Breast epithelium (tissue), 4 donors: ENCODE results near the gene SULT2B1. TPM values are rescaled to one million over a fixed set of nuclear protein-coding genes. Genes with fewer than 3 reads are reported as not detected.

Experiments
- DNase-seq, 2 donors: peaks; one replicate each; pipeline ENCODE4 v3.0.0-alpha.2; 2019; ENCODE audit warnings: low spot score in 2 of 2
- H3K27ac ChIP-seq, 2 donors: fragments of 200-600 bp; sonication (generic) in 1 of 2; one replicate each; pipeline ENCODE4 v1.5.1; 2016 to 2019; ENCODE audit warnings: mild to moderate bottlenecking in 1 of 2
- H3K27me3 ChIP-seq, 2 donors: fragments of 200-600 bp; sonication (generic) in 1 of 2; one replicate each; pipeline versions ENCODE4 v1.5.1 to v1.6.0; 2017 to 2019; ENCODE audit warnings: control low read depth in 1 of 2, mild to moderate bottlenecking in 1 of 2
- H3K36me3 ChIP-seq: fragments of 200-600 bp; one replicate; pipeline ENCODE4 v1.5.1; 2019
- H3K4me1 ChIP-seq, 2 donors: fragments of 200-600 bp; sonication (generic); one replicate each; pipeline ENCODE4 v1.5.1; 2016 to 2019; ENCODE audit warnings: control low read depth in 1 of 2
- H3K4me3 ChIP-seq, 3 donors: fragments of 200-600 bp; sonication (generic); 1 replicate in 2 of 3; 2 replicates in 1 of 3; pipeline ENCODE4 v1.5.1; 2016 to 2019; ENCODE audit warnings: mild to moderate bottlenecking in 3 of 3, moderate library complexity in 2 of 3
- H3K9me3 ChIP-seq, 2 donors: fragments of 200-600 bp; sonication (generic) in 1 of 2; one replicate each; pipeline ENCODE4 v1.5.1; 2016 to 2019; ENCODE audit warnings: control low read depth in 1 of 2
- POLR2A ChIP-seq: fragments of 450-650 bp; IDR thresholded peaks from one replicate; pipeline ENCODE4 v1.6.1; 2016; ENCODE audit warnings: antibody characterized with exemption, mild to moderate bottlenecking, moderate library complexity
- POLR2AphosphoS5 ChIP-seq, 3 donors: sonication (generic); formaldehyde crosslinking; IDR thresholded peaks; one replicate each; pipeline ENCODE4 v1.6.1; 2017; ENCODE audit warnings: antibody characterized with exemption in 3 of 3
- intact Hi-C: fragments of 100-400 bp; cut with DNase I; formaldehyde crosslinking; loops from one replicate; pipeline ENCODE4 v1.15.1; 2023; ENCODE audit warnings: low total_unique reads
- total RNA-seq, 3 donors: library from RNA; depleted of rRNA; stranded (reverse); fragments of >200 nt; gene quantifications; one replicate each; pipeline ENCODE4 v1.1.0, GENCODE V29; 2016
- TF ChIP-seq, protein P1 (sequence below), 3 donors: fragments of 450-650 bp; IDR thresholded peaks; one replicate each; pipeline ENCODE4 v1.5.1; 2016 to 2017; ENCODE audit warnings: antibody characterized with exemption in 3 of 3, mild to moderate bottlenecking in 3 of 3, moderate library complexity in 3 of 3

SULT2B1 gene
- total RNA-seq, 3 donors from 2014 or later: 5.6 to 7.5 TPM; not detected in 1

DNA sequence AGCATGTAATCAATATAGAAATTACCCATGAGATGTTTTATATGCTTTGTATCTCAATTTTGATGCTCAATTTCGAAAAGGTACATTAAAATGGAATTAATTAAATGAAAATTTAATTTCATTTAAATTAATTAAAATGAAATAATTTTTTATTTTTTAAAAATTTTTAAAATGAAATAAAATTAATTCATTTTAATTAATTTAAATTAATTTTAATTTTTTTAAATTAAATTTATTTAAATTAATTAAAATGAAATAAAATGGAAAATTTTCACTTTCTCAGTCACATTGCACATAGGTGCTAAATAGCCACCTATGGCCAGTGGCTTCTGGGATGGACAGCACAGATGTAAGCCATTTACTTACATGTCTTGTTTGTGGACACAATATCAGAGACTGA lies 4.2 kb upstream of the SULT2B1 start:
- Histone ChIP-seq H3K36me3 (no peaks in the 10 kb centered on the region), H3K4me1 (no peaks in the 10 kb centered on the region), H3K27ac (no peak overlapping the region), H3K27me3 (no peaks in the 10 kb centered on the region), H3K9me3 (no peaks in the 10 kb centered on the region), H3K4me3 (no peak overlapping the region)
- DNase-seq: no peak
- TF ChIP-seq POLR2AphosphoS5 (IDR thresholded peaks at IDR 0.05) (no peak), POLR2A (no peak)
- TF ChIP-seq, protein P1, sequence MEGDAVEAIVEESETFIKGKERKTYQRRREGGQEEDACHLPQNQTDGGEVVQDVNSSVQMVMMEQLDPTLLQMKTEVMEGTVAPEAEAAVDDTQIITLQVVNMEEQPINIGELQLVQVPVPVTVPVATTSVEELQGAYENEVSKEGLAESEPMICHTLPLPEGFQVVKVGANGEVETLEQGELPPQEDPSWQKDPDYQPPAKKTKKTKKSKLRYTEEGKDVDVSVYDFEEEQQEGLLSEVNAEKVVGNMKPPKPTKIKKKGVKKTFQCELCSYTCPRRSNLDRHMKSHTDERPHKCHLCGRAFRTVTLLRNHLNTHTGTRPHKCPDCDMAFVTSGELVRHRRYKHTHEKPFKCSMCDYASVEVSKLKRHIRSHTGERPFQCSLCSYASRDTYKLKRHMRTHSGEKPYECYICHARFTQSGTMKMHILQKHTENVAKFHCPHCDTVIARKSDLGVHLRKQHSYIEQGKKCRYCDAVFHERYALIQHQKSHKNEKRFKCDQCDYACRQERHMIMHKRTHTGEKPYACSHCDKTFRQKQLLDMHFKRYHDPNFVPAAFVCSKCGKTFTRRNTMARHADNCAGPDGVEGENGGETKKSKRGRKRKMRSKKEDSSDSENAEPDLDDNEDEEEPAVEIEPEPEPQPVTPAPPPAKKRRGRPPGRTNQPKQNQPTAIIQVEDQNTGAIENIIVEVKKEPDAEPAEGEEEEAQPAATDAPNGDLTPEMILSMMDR (IDR thresholded peaks at IDR 0.05): no peak
- intact Hi-C loops: no loop called here

DNA sequence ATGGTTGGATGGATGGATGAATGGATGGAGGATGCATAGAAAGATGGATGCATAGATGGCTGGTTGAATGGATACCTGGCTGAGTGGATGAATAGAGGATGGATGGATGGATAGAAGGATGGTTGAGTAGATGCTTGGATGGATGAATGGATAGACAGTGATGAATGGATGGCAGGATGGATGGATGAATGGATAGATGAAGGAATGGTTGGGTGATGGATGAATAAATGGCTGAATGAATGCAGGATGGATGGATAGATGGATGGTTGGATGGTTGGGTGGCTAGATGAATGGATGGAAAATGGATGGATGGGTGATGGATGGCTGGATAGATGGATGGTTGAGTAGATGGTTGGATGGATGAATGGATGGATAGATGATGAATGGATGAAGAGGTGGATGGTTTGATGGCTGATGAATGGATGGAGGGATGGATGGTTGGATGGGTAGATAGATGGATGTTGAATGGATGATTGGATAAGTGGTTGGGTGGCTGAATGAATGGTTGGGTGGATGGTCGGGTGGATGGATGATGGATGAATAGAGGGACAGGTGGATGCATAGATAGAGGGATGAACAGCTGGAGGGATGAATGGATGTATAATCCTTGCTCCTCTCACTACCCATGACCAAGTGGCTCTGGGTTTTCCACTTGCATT lies 3.6 kb upstream of the SULT2B1 start:
- H3K27me3 ChIP-seq: no peaks in the 10 kb centered on the region
- no peak for DNase-seq
- H3K4me1 ChIP-seq: no peaks in the 10 kb centered on the region
- TF ChIP-seq POLR2AphosphoS5 (IDR thresholded peaks at IDR 0.05) (no peak), POLR2A (no peak)
- TF ChIP-seq, protein P1 (IDR thresholded peaks at IDR 0.05): no peak
- H3K4me3 ChIP-seq: no peak overlapping the region
- no peaks in the 10 kb centered on the region for H3K9me3 ChIP-seq
- no peak overlapping the region for H3K27ac ChIP-seq
- no peaks in the 10 kb centered on the region for H3K36me3 ChIP-seq
- intact Hi-C loops: no loop called here

DNA sequence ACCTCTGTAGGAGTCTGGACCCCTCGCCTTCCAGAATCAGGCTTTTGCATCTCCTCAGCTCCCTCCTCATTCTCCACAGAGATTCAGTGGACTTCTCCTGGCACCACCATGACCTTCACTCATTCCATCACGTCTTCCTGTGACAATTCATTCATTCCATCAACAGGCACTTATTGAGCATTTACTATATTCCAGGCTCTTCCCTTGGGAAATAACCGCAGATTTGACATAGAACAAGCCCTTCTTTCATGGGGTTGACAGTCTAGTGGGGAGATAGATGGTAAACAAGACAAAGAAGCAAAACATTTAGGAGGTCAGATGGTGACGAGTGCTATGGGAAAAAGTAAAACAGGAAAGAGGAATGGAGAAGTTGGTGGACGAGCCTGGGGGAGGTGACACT lies 2.6 kb upstream of the SULT2B1 start:
- intact Hi-C loops: no loop called here

DNA sequence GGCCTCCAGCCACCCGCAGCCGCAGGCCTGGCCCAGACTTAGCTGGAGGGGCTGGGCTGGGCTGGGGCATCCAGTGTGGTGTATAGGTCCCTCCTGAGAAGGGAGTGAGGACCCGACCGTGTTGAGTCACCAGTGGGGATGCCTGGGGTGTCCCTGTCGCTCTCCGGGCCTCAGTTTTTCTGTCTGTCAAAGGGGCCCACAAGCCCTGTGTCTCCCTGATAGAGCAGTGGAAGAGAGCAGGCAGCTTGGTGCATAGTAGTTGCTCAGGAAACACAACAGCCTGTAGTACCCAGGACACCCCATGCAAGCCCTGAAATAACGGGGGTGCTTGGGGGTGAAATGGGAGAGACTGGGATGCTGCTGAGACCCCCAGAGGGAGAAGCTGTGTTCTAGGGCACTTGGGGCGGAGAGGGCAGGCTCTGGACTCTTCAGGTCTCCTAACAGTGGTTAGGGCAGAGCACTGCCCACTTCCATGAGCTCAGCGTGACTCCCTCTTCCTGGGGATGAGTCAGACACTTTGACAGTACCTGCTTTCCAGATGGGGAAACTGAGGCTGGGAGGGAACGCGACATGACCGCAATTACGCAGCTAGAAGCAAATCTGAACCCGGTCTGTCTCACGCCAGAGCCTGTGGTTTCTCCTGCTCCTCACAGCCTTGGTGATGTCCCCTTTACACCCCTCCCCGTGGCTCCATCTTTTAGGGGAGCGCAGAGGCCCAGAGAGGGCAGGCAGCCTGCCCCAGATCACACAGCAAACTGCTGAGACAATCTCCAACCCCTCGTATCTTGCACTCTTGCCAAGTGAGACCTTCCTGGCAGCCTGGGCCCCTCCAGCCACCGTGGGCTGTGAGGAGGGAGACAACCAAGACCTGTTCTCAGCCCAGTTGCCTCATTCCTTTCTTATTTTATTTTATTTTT lies 692 bp downstream of the SULT2B1 start:
- DNase-seq: no peak
- no peaks in the 10 kb centered on the region for H3K27me3 ChIP-seq
- no peaks in the 10 kb centered on the region for H3K36me3 ChIP-seq
- peak overlapping the region in 2 of 3 donors; percentile 38 to 52 for H3K4me3 ChIP-seq
- intact Hi-C loops: no loop called here
- H3K27ac ChIP-seq: peak overlapping the region; percentile 69 to 77
- TF ChIP-seq, protein P1 (IDR thresholded peaks at IDR 0.05): no peak
- TF ChIP-seq POLR2AphosphoS5 (IDR thresholded peaks at IDR 0.05): no peak
- TF ChIP-seq POLR2A: no peak
- no peaks in the 10 kb centered on the region for H3K9me3 ChIP-seq
- H3K4me1 ChIP-seq: no peaks in the 10 kb centered on the region

More for the DNA sequence above, 2.6 kb upstream of the SULT2B1 start:
- DNase-seq: no peak
- Histone ChIP-seq H3K4me1 (no peaks in the 10 kb centered on the region), H3K4me3 (no peak overlapping the region), H3K9me3 (no peaks in the 10 kb centered on the region), H3K27me3 (no peaks in the 10 kb centered on the region), H3K36me3 (no peaks in the 10 kb centered on the region), H3K27ac (no peak overlapping the region)
- no peak for TF ChIP-seq POLR2A
- no peak for TF ChIP-seq POLR2AphosphoS5 (IDR thresholded peaks at IDR 0.05)
- TF ChIP-seq, protein P1 (IDR thresholded peaks at IDR 0.05): no peak
